Smooth muscle cell (in vitro differentiated cells): ENCODE results near the gene TLL1. TPM values are rescaled to one million over a fixed set of nuclear protein-coding genes. Genes with fewer than 3 reads are reported as not detected.

ENCODE experiments used
- DNase-seq: peaks from one replicate; lab custom pipeline; 2025; ENCODE audit not compliant: unreplicated experiment; lab: John Stamatoyannopoulos, UW
- H2AFZ ChIP-seq: fragments of 200-600 bp; sonication (generic); 2 replicates; pipeline ENCODE4 v1.6.0; 2016; ENCODE audit warnings: antibody characterized with exemption, low read depth, mild to moderate bottlenecking
- H3F3A ChIP-seq: fragments of 200-600 bp; sonication (generic); 2 replicates; pipeline ENCODE4 v1.6.0; 2017; ENCODE audit warnings: antibody characterized with exemption, low read depth
- H3K27ac ChIP-seq: fragments of 200-600 bp; sonication (generic); 2 replicates; pipeline ENCODE4 v1.5.1; 2016; ENCODE audit warnings: low read depth, mild to moderate bottlenecking
- H3K27me3 ChIP-seq: fragments of 200-600 bp; sonication (generic); 2 replicates; pipeline ENCODE4 v1.6.1; 2016; ENCODE audit warnings: low read depth, mild to moderate bottlenecking
- H3K36me3 ChIP-seq: fragments of 200-600 bp; sonication (generic); 2 replicates; pipeline ENCODE4 v1.5.1; 2016; ENCODE audit warnings: low read depth
- H3K4me1 ChIP-seq: fragments of 200-600 bp; sonication (generic); 2 replicates; pipeline ENCODE4 v1.5.1; 2016; ENCODE audit warnings: low read depth
- H3K4me2 ChIP-seq: fragments of 200-600 bp; sonication (generic); 2 replicates; pipeline ENCODE4 v1.6.0; 2016; ENCODE audit warnings: mild to moderate bottlenecking
- H3K4me3 ChIP-seq: fragments of 200-600 bp; sonication (generic); 2 replicates; pipeline ENCODE4 v1.5.1; 2016; ENCODE audit warnings: mild to moderate bottlenecking
- H3K79me2 ChIP-seq: fragments of 200-600 bp; sonication (generic); 2 replicates; pipeline ENCODE4 v1.6.0; 2016; ENCODE audit warnings: low read depth, mild to moderate bottlenecking
- H3K9ac ChIP-seq: fragments of 200-600 bp; sonication (generic); 2 replicates; pipeline ENCODE4 v1.6.0; 2016; ENCODE audit warnings: low read depth
- H3K9me3 ChIP-seq: fragments of 200-600 bp; sonication (generic); replicated peaks from 2 replicates; pipeline ENCODE4 v1.5.1; 2016; ENCODE audit warnings: low read depth
- H4K20me1 ChIP-seq: fragments of 200-600 bp; sonication (generic); 2 replicates; pipeline ENCODE4 v1.6.0; 2016; ENCODE audit warnings: low read depth
- WGBS: methylation state at CpG from one replicate; pipeline ENCODE4 v1.1.7; 2016; ENCODE audit warnings: low lambda C conversion rate; 5-methylcytosine and 5-hydroxymethylcytosine counted together
- polyA plus RNA-seq: library from polyadenylated mRNA; unstranded; fragments of >200 nt; fragmentation: Nextera tagmentation; extraction: Ambion mirVana; gene quantifications from 2 replicates; pipeline ENCODE4 v1.2.1, GENCODE V29; 2016
- total RNA-seq: library from RNA; depleted of rRNA; stranded (reverse); fragments of >200 nt; gene quantifications from 2 replicates; pipeline ENCODE4 v1.2.3, GENCODE V29; 2014
- TF ChIP-seq, protein P1 (sequence below): fragments of 200-600 bp; sonication (generic); IDR thresholded peaks from 2 replicates; pipeline ENCODE4 v1.5.1; 2017; ENCODE audit warnings: borderline replicate concordance, mild to moderate bottlenecking, antibody characterized with exemption; ENCODE audit not compliant: insufficient read depth, poor library complexity, severe bottlenecking

TLL1 gene
- total and polyA plus RNA-seq, 2 experiments from 2014 or later: 0.16 to 13.6 TPM

- H3K9me3 ChIP-seq: peaks cover 2% of the 10 kb centered on the region
- TF ChIP-seq, protein P1, sequence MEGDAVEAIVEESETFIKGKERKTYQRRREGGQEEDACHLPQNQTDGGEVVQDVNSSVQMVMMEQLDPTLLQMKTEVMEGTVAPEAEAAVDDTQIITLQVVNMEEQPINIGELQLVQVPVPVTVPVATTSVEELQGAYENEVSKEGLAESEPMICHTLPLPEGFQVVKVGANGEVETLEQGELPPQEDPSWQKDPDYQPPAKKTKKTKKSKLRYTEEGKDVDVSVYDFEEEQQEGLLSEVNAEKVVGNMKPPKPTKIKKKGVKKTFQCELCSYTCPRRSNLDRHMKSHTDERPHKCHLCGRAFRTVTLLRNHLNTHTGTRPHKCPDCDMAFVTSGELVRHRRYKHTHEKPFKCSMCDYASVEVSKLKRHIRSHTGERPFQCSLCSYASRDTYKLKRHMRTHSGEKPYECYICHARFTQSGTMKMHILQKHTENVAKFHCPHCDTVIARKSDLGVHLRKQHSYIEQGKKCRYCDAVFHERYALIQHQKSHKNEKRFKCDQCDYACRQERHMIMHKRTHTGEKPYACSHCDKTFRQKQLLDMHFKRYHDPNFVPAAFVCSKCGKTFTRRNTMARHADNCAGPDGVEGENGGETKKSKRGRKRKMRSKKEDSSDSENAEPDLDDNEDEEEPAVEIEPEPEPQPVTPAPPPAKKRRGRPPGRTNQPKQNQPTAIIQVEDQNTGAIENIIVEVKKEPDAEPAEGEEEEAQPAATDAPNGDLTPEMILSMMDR: no peak
- H3K9ac ChIP-seq: no peak overlapping the region
- DNase-seq: no peak
- no peaks in the 10 kb centered on the region for H4K20me1 ChIP-seq
- H3F3A ChIP-seq: no peaks in the 10 kb centered on the region
- no peak overlapping the region for H3K4me2 ChIP-seq
- H3K4me3 ChIP-seq: no peak overlapping the region
- H3K27me3 ChIP-seq: no peaks in the 10 kb centered on the region
- no peaks in the 10 kb centered on the region for H3K4me1 ChIP-seq
- WGBS: 96% methylated on average over 1 of the region's 1 CpG
- H2AFZ ChIP-seq: no peak overlapping the region
- H3K27ac ChIP-seq: no peak overlapping the region
- H3K36me3 ChIP-seq: no peaks in the 10 kb centered on the region
- H3K79me2 ChIP-seq: no peaks in the 10 kb centered on the region
Measured at GRCh38 chr4:166128403-166128802, 255.4 kb downstream of the TLL1 start.

GRCh38 chr4:166134285-166134684 lies 261.2 kb downstream of the TLL1 start:
- DNase-seq: no peak
- H3F3A ChIP-seq: no peaks in the 10 kb centered on the region
- no peak overlapping the region for H3K4me3 ChIP-seq
- no peaks in the 10 kb centered on the region for H3K79me2 ChIP-seq
- 64% methylated on average over 6 of the region's 6 CpGs for WGBS
- H2AFZ ChIP-seq: no peak overlapping the region
- no peaks in the 10 kb centered on the region for H3K36me3 ChIP-seq
- H3K27ac ChIP-seq: no peak overlapping the region
- H3K9me3 ChIP-seq: peaks cover 2% of the 10 kb centered on the region
- no peak overlapping the region for H3K4me2 ChIP-seq
- no peaks in the 10 kb centered on the region for H3K4me1 ChIP-seq
- H3K9ac ChIP-seq: no peak overlapping the region
- TF ChIP-seq, protein P1: no peak
- no peaks in the 10 kb centered on the region for H3K27me3 ChIP-seq
- no peaks in the 10 kb centered on the region for H4K20me1 ChIP-seq

- no peaks in the 10 kb centered on the region for H3K79me2 ChIP-seq
- H3F3A ChIP-seq: no peaks in the 10 kb centered on the region
- no peak overlapping the region for H2AFZ ChIP-seq
- TF ChIP-seq, protein P1: no peak
- no peaks in the 10 kb centered on the region for H3K9me3 ChIP-seq
- no peaks in the 10 kb centered on the region for H3K27me3 ChIP-seq
- no peaks in the 10 kb centered on the region for H4K20me1 ChIP-seq
- no peak overlapping the region for H3K4me2 ChIP-seq
- no peaks in the 10 kb centered on the region for H3K36me3 ChIP-seq
- H3K27ac ChIP-seq: no peak overlapping the region
- H3K9ac ChIP-seq: no peak overlapping the region
- H3K4me1 ChIP-seq: no peaks in the 10 kb centered on the region
- no peak for DNase-seq
- 88% methylated on average over 6 of the region's 6 CpGs for WGBS
- no peak overlapping the region for H3K4me3 ChIP-seq
Measured at GRCh38 chr4:166140951-166141350, 267.9 kb downstream of the TLL1 start.

DNA sequence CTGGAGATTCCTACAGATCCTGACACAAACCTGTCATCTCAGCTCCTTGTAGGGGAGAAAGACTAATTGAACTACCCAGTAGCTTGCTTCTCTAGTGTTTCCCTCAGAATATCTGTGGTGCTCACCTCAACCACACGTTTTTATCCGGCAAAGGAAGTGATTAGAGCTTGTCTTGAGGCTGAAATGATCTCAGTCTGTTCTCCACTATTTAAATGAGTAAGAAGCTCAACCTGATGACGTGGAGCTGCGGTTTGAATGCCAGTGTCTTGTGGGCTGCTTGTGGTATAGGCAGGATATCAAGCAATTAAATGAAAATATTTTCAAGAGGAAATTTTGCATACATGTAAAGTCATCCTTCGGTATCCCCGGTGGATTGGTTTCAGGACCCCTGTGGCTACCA lies 270.2 kb downstream of the TLL1 start:
- Histone ChIP-seq H3K4me3 (no peak overlapping the region), H3K4me2 (no peak overlapping the region), H4K20me1 (no peaks in the 10 kb centered on the region), H3K27ac (no peak overlapping the region), H3K4me1 (no peaks in the 10 kb centered on the region), H3K36me3 (no peaks in the 10 kb centered on the region), H2AFZ (no peak overlapping the region), H3K79me2 (no peaks in the 10 kb centered on the region), H3K9ac (no peak overlapping the region), H3K9me3 (no peaks in the 10 kb centered on the region), H3F3A (no peaks in the 10 kb centered on the region), H3K27me3 (no peaks in the 10 kb centered on the region)
- DNase-seq: no peak
- 83% methylated on average over 6 of the region's 6 CpGs for WGBS
- TF ChIP-seq, protein P1: no peak
